HG03108 (cell line): ENCODE measurements around the gene SERPINE2.
A peak's percentile ranks its signal among the peaks of the same experiment; 100 is the strongest.
"Not testable (repeated sequence)": the region's sequence is repeated elsewhere in the genome, so short reads cannot be mapped to it uniquely, and the experiment has no call there.

Experiments
- ATAC-seq: cut with Tn5 transposase; IDR thresholded peaks from one replicate; pipeline ENCODE4 v1.9.1; 2021; ENCODE audit warnings: moderate library complexity; ENCODE audit not compliant: unreplicated experiment

Gene SERPINE2

DNA sequence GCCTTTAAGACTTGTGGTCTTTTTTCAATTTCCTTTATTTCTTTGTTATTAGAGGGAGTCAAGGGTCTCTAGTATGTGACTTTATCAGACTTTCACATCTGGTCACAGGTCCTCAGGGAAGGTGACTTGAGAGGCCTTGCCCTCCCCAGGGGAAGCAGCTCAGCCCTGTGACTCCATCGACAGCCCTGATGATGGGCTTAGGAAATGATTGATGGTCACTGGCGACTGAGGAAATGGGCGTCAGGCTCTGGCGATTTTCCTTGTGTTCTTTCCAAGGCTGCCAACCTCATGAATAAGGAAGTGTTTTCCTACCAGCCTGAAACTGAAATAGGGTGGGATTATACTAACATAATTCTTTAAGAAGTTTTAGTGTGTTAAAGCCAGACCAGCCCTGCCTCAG is 21.1 kb downstream of the SERPINE2 start:
- no peak for ATAC-seq

DNA sequence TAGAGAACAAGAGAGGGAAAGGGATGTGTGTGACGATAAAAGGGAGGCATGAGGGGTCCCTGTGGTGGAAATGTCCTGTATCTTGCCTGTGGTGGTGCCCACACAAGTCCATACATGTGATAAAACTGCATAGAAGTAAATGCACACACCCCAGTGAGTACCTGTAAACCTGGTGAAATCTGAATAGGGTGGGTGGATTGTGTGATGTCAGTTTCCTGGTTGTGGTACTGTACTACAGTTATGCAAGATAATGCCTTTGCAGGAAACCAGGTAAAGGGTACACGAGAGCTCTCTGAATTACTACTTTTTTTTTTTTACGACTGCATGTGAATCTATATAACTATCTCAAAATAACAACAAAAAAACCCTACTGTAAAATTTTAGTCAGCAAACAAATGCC is 22.1 kb downstream of the SERPINE2 start:
- ATAC-seq, result no peak

DNA sequence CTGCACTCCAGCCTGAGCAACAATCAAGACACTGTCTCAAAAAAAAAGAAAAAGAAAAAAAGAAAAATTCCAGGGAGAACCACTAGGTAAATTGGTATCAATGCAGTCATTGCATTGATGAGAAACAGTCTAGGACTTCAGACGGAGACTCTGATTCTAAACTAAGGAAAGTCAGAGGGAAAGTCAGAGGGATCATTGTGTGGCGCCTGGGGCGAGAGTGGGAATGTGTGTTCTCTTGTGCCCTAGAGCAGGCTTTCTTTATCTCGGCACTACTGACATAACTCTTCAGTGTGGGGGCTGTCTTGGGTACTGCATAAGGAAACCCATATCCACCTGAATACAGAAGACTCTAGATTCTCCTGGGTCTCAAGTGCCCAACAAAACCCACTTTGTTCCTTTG is 24.8 kb downstream of the SERPINE2 start:
- no peak for ATAC-seq

- ATAC-seq, result no peak
These were observed 27.2 kb downstream of the SERPINE2 start for GRCh38 chr2:224011837-224012236.

DNA sequence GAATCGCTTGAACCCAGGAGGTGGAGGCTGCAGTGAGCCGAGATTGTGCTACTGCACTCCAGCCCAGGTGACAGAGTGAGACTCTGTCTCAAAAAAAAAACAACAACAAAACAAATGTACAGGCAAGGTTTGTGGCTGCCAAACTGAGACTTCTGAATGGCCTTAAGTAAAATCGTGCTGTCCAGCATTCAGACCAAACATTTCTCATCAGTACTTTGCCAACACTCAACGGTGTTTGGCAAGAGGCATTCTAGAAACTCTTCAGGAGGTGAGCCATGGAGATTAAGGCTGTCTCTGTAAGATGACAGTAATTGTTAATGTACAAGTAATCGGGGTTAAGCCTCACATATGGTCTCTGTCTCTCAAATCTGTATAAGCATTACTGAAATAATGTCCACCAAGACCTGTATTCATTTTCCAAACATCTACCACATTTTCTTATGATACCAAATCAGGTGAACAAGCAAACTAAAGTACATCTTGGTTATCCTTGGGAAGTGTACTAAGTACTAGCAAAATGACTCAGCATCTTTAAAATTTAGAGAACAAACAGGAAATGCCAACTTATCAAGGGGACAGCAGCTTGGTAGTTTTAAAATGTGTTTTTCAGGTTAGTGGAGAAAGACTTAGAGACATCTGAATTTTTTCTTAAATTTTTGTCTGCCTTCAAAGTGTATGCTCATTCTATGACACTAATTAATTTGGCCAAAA is 29.3 kb downstream of the SERPINE2 start:
- no peak for ATAC-seq

DNA sequence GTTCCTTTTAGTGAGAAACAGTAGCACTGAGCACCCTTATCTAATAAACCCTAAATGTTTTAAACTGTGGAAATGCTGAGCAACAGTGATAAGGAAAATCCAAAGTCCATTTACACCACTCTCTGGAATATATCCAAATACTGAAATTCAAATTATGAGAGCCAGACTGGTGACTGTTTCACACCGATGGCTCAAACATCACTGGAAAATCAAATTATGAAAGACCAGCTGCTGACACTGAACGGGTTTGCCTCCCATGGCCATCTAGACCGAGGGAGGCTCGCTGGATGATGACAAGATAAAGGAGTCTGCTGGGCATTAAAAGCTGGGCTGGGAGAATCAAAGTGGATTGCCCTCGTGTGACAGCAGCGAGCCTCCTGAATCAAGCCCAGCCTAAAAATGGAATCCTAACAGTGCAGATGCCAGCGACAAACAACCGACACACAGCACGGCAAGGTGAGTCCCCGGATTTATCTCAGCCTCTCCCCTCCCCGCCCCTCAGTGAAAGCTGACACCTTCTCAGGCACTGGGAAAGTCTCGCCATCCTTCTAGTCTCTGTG is 30.3 kb downstream of the SERPINE2 start:
- no peak for ATAC-seq

DNA sequence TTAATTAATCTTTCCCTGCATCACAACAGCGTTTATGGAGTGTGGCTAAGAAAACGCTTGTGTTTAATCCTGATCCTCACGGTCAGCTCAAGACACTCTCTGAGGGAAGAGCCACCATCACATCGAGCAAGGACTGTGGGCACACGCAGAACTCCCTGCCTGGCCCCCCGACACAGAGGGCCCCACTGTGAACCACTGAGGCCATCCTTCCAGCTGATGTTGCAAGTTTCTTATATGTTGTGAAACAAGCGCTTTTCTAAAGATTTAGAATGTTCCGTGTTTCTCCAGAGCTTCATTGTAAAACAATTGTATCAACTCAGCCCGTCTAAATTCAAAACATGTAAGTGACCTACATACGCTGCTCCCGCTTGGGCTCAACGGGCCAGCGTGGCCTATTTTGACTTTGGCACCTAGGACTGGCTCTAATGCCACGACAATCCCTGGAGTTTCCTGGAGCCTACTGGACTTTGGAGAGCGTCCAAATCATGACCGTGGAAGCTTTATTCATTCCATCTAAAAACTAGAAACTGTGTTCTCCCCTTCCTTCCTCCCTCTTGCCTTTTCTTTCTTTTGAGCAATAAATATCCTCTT is 34.9 kb downstream of the SERPINE2 start:
- no peak for ATAC-seq

GRCh38 chr2:224000662-224001061 is 38.4 kb downstream of the SERPINE2 start:
- ATAC-seq, result not testable (repeated sequence)

DNA sequence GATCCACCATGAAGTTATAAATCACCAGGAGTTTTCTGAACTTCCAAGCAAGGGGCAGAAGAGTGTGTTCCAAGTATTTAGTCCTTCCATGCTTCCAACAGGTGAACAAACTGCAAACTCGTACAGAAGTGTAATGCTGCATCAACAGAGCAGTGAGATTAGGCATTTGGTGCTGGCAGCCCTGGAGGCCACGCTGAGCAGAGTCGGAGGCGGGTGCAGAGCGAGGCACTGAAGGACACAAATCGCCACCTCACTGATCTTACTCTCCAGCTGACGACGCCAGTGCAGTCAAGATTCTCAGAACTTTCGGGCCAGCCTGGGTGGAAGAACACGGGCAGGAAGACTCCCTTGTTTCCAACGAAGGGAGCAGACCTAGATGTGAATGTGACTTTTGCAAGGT is 39.2 kb downstream of the SERPINE2 start:
- ATAC-seq, result no peak

DNA sequence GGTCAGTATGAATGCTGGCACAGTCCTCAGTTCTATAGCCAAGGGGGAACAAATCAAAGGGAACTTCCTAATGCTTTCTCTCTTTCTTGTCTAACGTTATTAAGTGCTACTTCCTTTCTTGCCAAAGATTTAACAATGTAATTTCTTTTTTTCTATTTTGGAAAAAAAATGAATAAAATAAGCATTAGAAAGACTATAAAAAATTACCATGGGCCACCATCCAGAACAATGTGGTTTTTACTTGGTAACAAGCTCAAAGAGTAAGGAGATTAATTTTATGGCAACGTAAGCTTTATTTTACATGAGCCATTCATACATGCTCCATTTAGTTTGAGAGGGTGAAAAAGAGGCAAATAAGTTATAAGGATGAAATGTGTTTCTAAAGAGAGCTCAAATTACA is 40.1 kb downstream of the SERPINE2 start:
- ATAC-seq, result no peak

GRCh38 chr2:223997938-223998337 is 41.1 kb downstream of the SERPINE2 start:
- ATAC-seq, result no peak

DNA sequence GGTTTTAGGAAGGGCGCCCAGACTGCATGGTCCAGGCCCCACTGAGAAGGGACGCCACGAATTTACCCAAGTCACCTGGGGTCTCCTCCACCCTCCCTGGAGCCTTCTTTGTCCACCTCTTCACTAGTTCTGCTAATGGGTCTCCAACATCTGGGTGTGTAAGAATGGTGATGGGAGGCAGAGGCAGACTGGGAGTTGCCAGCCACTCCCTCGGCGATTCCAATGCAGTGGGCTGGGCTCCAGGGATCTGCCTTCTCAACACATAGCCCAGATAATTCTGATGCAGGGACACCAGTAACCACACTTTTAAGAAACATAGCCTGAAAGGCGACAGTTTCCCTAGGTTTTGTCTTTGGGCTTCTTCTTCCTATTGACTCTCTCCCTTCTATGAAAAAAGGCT is 42.7 kb downstream of the SERPINE2 start:
- no peak for ATAC-seq

GRCh38 chr2:223995569-223995968 is 43.5 kb downstream of the SERPINE2 start:
- ATAC-seq, result no peak

DNA sequence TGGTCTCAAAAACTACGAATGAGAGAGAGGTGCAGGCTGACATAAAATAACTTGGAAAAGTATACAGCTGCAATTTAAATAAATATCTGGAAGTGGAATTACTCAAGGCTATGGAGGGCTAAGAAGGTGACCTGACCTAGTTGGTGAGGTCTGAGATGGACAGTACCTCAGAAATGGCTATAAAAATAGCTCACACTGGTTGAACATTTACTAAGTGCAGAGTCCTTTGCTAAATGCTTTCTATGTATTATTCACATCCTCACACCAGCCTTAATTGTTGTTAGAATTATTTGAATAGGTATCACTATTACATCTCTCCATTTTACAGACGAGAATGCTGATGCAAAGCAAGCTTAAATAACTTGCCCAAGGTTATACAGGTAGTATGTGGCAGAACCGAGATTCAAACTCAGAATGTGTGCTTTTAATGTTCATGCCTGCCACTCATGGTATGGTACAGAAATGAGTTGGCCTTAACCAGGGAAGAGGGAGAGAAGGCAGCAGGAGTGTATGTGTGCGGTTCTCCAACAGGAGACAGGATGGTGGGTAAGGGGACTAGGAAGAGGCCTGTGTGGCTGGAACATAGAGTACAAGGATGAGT is 44.4 kb downstream of the SERPINE2 start:
- ATAC-seq, result no peak

DNA sequence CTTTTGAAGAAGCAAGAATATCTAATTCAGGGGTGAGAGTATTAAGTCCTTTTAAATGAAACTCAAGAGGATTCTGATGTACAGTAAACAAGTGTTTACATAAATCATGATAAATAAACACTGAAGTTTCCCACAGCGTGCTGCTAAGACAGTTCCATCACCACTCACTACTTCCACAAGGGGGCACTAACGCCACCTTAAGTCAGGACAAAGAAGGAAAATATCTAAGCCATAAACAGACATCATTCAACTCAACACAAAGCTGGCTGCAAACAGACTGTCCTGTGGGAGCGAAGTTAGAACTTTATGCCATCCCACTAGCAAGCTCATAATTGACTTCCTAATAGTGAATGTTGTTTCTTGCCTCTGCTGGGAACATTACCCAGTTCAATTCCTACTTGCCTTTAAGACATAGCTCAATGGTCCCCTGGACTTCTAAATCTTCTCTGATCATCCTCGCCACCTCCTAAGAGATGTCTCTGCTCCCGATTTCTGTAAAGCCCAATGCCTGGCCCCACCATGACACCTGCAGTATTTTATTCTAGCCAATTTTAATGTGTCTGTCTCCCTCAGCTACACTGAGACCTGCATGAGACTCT is 45.4 kb downstream of the SERPINE2 start:
- peak; percentile 69 for ATAC-seq

DNA sequence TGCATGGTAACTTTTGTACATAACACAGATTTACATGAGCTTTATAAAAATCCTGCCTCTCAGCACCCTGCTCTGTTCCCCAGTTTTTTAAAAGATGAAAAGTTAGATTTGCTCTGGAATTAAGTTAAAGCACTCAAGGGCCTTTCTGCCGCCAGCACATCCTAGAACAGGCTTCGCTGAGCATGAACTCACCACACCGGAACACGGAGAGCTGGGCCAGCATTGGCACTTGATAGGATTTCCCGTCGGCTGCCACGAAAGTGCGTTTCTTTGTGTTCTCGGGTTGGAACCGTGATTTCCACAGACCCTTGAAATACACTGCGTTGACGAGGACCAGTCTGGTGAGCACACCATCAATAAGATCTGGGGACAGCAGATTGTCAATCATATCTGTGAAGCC is 47.5 kb downstream of the SERPINE2 start:
- ATAC-seq, result no peak

GRCh38 chr2:223989856-223990232 is 49.2 kb downstream of the SERPINE2 start:
- ATAC-seq, result no peak

DNA sequence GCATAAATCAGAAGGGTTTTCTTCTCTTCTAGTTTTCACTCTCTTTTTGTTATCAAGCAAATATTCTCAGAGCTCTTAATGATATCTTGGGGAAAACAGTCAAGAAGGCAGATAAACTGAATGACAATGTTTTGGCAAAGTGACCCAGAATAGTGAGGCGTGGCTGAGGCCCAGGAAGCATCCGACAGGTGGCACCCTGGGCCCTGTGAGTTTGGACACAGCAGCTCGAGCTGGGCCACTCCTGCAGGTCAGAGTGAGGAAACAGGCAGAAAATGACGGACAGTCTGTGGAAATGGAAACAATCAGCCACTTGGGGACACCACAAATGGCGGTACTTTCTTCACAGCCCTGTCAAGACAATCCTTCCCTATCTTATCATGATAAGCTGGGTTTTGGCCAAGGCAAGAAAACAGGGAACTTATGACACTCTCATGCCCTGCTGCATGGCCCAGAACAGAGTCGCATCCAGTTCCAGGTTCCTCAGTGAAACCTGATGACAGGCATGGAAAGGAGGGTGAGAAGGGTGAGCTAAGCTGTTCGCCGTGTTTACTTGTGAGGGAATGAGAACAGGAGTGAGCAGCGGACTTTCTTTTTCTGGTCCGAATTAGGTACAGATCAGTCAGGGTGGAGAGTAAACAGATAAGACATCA is 49.8 kb downstream of the SERPINE2 start:
- no peak for ATAC-seq

- no peak for ATAC-seq
These were observed 57.8 kb downstream of the SERPINE2 start for GRCh38 chr2:223981241-223981640.

DNA sequence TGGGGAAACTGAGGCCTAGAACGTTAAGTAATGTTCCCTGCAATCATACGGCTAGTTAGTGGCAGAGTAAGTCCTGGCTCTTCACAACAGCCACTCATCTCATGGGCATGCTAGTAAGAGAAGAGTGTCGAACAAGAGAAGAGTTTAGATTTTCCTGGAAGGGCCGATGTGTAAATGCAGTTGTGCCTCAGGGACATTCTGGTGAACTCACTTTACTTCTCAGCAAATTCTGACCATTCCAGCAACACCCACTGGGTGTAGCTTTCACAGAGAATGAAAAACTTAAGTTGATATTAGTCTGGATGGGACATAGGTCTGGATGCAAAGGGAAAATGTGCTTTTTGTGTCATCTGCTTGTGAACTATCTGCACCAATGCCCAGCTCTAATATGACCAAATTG is 58.3 kb downstream of the SERPINE2 start:
- no peak for ATAC-seq

- ATAC-seq, result no peak
These were observed 58.7 kb downstream of the SERPINE2 start for GRCh38 chr2:223980397-223980735.
